GM19324 (cell line): ENCODE data around the gene BHLHE23.
"Not testable (repeated sequence)": the region's sequence is repeated elsewhere in the genome, so short reads cannot be mapped to it uniquely, and the experiment has no call there.

ENCODE experiments used
- ATAC-seq: cut with Tn5 transposase; IDR thresholded peaks from one replicate; pipeline ENCODE4 v1.9.1; 2021; ENCODE audit warnings: mild to moderate bottlenecking, moderate library complexity; ENCODE audit not compliant: unreplicated experiment, low FRiP score

BHLHE23 gene

DNA sequence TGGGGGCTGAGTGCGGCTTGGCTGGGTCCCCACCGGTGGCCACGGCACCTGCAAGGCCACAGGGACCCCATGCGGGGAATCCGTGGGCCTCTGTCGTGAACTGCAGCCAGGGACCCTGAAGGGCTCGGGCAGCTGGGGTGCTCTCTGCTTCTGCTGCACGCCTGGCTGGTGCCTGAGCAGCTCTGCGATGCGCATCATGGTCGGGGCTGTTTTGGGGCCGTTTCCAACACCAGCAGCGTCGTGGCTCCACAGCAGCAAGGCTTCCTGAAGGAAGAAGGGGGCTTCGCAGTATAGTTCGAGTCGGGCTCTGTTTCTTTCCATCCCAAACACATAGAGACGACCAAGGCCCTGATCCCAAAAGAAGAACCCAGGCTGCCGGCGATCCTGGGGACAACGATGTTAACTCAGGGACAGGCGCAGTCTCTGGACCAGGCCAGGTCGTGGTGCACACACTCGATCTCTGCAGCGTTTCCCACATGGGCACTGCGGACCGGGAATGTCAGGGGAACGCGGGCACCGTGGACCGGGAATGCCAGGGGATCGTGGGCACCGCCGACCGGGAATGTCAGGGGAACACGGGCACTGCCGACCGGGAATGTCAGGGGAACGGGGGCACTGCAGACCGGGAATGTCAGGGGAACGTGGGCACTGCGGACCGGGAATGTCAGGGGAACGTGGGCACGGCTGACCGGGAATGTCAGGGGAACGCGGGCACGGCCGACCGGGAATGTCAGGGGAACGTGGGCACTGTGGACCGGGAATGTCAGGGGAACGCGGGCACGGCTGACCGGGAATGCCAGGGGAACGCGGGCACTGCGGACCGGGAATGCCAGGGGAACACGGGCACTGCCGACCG, 36.8 kb upstream of the BHLHE23 start:
- no peak for ATAC-seq

DNA sequence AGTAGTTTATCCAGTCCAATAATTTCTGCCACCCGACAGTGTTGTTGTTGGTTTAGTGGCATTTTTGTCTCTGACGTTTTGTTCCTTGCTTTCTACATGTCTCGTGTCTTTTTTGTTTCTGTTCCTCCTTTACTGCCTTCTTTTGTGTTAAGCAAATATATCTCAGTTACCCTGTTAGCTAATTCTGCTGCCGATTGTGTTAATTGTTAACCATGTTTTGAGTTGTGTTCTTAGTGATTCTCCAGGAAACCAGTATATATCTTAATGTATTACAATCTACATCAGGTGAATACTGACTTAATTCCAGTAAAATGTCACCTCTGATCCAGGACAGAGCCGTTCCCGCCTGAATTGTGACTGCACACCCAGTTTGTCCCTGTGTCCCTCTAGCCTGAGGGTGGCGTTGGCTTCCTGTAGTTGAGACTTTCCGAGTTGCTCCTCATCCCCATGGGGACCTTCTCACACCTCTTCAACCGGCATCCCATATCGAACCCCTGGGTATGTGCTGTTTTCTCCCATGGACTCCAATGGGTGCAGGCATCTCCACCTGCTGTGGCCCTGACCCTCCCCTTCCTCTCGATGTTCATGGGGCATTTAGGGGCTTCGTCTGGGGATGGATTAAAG, 35.8 kb upstream of the BHLHE23 start:
- ATAC-seq = no peak

DNA sequence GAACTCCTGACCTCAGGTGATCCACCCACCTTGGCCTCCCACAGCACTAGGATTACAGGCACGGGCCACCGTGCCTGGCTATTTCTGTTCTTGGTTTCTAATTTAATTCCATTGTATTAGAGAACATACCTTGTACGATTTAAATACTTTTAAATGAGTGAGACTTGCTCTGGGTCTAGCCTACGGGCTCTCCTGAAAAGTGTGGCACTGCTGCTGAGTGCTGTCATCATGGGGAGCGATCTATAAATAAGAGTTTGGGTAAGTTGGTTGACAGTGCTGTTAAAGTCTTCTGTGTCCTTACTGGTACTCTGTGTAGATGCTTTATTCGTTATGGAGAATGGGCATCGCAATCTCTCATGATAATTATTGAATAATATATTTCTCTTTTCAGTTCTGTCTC, 35.0 kb upstream of the BHLHE23 start:
- no peak for ATAC-seq

DNA sequence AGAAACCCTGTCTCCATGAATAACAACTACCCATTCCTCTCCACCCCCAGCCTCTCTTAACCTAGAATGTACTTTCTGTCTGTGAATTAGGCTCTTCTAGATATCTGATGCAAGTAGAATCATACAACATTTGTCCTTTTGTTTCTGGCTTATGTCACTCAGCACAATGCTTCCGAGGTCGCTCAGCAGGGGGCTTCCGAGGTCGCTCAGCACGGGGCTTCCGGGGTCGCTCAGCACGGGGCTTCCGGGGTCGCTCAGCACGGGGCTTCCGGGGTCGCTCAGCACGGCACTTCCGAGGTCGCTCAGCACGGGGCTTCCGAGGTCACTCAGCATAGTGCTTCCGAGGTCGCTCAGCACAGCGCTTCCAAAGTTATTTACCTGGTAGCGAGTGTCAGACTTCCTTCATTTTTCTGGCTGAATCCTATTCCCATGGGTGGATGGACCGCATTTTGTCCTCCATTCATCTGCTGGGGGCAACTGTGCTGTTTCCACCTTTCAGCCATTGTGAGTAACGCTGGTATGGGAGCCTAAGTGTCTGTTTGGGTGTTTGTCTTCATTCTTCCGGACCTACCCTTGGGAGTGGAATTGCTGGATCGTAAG, 31.0 kb upstream of the BHLHE23 start:
- no peak for ATAC-seq

GRCh38 chr20:63036291-63036690, 29.5 kb upstream of the BHLHE23 start:
- ATAC-seq = no peak

DNA sequence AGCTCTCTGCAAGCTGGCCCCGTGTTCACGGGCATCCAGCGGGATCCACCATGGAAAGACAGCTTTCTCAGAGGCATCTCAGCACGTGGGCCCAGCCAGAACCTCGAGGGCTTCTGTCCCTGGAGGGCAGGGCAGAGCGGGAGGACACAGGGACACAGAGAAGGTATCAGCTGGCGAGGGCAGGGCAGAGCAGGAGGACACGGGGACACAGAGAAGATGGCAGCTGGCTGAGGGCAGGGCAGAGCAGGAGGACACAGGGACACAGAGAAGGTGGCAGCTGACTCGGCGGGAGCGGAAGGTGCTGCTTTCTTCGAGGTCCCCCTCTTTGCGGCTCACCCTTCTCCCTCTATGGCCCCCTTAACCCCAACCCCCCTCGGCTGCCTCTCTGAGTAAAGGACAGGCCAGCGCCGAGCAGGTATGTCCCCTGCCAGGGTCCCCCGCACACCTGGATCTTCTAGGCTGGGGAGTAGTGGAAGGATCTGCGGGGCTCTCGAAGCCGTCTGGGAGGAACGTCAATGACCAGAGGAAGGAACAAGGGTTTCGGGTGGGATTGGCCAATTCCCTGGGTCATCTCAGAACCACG, 28.9 kb upstream of the BHLHE23 start:
- ATAC-seq = no peak

DNA sequence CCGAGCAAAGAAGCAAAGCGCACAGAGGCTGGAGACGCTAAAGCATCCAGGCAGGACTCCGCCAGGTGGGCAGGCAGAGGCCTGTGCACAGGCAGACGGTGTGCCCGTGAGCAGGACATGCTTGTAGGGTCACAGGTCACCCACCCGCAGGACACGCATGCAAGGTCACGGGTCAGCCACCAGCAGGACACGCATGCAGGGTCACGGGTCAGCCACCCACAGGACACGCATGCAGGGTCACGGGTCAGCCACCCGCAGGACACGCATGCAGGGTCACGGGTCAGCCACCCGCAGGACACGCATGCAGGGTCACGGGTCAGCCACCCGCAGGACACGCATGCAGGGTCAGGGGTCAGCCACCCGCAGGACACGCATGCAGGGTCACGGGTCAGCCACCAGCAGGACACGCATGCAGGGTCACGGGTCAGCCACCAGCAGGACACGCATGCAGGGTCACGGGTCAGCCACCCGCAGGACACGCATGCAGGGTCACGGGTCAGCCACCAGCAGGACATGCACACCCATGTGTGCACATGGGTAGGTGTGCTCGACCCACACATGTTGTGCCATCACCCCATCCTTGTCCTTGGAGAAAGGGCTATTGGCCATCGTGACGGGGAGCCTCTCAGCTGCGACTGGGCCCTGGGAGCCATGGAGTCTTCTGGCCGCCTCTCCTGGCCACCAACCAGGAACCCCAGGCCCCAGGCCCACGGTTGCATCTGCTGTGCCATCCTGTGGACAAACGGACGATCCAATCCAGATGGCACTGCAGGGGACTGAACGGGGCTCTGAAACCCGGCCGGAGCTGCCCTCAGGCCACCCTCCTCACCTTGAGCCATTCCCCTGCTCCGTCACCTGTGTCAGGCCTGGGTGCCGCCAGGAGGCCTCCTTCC, 28.2 kb upstream of the BHLHE23 start:
- ATAC-seq = not testable (repeated sequence)

GRCh38 chr20:63033794-63034709, 27.3 kb upstream of the BHLHE23 start:
- no peak for ATAC-seq

DNA sequence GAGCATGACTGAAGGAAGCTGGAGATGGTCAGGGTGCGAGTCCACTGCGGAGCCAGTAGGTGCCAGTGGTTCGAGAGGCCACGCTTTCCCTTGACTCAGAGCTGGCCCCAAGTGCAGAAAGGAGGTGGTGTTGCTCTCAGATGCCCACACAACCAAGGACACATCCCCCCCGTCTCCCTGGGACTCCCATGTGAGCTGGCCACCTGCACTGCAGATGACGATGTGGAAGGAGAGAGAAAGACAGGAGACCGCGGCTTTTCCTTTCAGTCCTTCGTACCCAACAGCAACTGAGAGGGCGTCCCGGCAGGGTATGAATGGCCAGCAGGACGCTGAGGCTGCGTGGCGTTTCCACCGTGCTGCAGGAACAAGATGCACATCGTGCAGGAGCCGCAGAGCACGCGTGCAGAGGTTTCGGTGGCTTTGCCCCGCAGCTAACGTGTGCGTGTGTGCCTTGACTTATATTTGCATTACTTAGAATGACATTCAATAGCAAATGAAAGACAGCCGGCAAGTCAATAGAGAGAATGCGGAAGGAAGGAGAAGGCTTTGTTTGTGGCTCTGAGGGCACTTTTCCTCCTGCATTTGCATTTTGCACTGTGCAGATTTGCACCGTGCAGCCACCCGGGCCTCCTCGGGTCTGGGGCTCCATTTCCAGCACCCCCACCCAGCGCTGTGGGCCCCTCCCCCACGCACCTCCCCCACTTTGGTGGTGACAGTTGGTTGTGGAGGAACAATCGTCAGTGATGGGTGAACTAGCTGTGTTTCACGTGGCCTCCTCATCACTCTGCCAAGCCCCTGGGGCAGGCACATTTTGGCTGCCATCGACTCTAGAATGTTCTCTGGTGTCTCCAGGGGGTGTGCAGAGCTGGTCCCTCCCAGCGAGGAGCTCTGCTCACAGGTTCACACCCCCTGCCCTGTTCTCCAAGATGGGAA, 26.4 kb upstream of the BHLHE23 start:
- peak; percentile 54 for ATAC-seq

GRCh38 chr20:63032026-63032800, 25.4 kb upstream of the BHLHE23 start:
- ATAC-seq = no peak

DNA sequence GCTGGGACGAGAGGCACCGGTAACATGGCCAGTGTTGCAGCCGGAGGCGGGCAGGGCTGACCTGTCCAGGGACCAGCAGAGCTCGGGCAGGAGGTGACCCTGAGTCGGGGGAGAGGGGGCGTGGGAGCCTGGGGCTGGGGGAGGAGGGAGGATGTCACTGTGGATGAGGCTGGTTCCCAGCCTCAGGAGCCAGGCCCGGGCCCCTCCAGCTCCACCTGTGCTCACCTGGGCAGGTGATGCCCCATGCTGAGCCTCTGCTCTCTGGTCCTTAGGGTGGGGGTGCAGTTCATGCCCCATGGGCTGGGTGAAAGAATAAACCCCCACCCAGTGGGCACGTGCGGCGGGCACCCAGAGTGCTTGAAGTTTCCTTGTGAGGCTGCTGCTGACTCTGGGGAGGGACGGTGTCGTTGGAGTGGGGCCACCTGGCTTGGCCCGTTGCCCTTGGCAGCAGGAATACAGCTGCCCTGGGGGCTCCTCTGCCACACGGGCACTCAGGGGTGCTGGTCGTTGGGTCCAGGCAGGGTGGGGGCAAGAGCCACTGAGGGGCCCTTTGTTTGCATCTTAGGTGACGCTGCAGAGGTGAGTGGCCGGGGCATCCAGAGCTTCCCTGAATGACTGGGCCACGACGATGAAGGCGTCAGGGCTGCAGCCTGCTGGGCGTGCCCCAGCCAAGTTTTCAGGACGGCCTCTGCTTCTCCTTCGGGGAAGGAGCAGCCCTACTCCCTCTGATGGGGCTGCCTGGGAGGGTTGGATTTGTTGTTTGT, 24.7 kb upstream of the BHLHE23 start:
- ATAC-seq = no peak

DNA sequence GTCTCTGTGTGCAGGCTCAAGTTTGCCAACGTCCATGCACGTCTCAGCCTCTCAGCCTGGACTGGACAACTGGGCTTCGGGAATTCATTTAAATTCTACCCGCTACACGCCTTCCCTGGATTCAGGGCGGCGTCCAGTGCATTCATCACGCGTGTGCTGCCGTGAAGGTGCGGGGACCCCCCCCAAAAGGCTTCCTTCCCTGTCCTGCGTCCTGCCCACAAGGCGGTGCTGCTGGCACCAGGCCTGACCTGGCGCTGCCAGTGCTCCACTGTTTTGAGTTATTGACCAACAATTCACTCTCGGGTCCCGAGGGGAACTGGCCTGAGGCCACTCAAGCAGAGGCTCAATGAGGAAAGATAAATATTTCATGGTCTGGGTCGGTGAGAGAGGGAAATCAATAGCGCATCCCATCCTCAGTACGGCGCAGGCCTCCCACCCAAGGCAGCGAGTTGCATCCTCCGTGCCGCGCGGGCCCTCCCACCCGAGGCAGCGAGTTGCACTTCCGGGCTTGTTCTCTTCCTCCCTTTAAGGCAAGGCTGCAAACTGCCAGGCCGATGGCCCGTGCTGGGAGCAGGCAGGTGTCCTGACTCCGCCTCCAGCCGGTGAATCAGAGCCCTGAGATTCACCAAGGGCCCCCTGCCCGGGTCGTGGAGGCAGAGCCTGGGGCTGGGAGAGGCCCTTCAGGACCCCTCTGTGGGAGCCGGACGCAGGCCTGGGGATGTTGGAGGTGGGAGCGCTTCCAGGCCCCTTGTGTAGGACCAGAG, 22.8 kb upstream of the BHLHE23 start:
- no peak for ATAC-seq

DNA sequence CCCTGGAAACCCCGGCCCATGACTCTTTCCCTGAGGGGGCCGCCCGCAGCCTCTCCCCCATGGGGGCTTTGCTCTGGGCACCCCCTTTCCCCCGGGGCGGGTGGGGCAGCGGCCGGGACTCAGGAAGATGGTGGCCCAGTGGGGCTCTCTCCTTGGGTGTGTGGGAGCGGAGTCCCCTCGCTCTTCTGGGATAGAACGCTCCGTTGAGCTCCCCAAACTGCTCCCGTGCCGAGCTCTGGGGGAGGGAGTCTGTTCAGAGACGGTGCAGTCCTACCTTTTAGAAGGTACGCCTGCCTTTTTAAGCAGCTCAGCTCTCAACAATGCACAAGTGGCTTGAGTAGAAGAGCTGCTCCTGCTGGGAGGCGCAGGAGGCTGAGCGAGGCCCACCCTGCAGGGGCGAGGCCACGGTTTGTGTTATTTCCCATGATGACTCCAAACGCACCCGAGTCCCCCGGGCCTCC, 21.7 kb upstream of the BHLHE23 start:
- ATAC-seq = no peak

- no peak for ATAC-seq
These were observed 21.2 kb upstream of the BHLHE23 start for GRCh38 chr20:63027922-63028389.

DNA sequence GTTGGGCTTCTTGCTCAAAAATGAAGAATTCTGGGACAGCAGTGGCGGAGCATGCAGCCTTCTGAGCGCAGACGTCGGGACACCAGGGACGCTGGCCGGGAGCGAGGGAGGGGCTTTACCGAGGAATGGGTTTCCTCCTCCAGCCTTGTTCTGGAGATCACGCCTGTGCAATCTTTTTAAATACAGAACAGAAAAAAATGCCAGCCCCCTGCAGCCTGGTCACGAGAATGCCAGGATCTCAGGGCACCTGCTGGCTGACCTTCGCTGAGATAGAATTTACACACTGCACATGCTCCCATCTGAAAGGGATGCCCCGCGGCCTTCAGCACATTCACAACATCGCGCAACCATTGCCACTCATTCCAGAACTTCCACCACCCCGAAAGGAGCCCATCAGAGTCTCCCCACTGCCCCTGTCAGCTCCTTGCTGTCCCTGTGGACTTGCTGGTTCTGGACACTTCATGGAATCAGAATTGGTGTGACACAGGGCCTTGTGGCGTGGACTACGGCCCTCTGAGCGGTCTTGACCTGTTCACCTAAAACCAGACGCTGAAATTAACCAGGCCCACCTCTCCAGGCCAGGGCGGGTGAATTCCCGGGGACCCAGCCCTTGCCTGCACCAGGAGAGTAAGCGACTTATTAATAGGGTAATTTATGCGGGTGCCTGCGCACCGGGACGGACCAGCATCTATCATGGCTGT, 20.6 kb upstream of the BHLHE23 start:
- no peak for ATAC-seq
